ENCODE data around the gene SPRED3.
A peak's percentile ranks its signal among the peaks of the same experiment; 100 is the strongest.

SPRED3 gene

GRCh38 chr19:38373907-38374331, 14.6 kb upstream of the SPRED3 start:
- ATAC-seq, result no peak
- DNase-seq, result no peak

GRCh38 chr19:38374332-38375097, 14.0 kb upstream of the SPRED3 start, which contains the start of gene PSMD8:
Gene PSMD8 (plus strand): TSS chr19:38374571. CDS start chr19:38374602, 31 bp downstream.
- DNase-seq, result peak; percentile 98
- ATAC-seq, result peak; percentile 99

- ATAC-seq (no peak), DNase-seq (no peak)
These were observed 13.4 kb upstream of the SPRED3 start for GRCh38 chr19:38375098-38375493.

GRCh38 chr19:38375748-38376147, 12.7 kb upstream of the SPRED3 start:
- DNase-seq (no peak), ATAC-seq (no peak)

GRCh38 chr19:38376576-38376975, 11.9 kb upstream of the SPRED3 start:
- DNase-seq (no peak), ATAC-seq (no peak)

- ATAC-seq (no peak), DNase-seq (no peak)
These were observed 11.4 kb upstream of the SPRED3 start for GRCh38 chr19:38377052-38377451.

- DNase-seq, result no peak
- ATAC-seq, result no peak
These were observed 9.6 kb upstream of the SPRED3 start for GRCh38 chr19:38378866-38379265.

GRCh38 chr19:38381138-38381537, 7.4 kb upstream of the SPRED3 start:
- DNase-seq (no peak), ATAC-seq (no peak)

- ATAC-seq (no peak), DNase-seq (no peak)
These were observed 5.3 kb upstream of the SPRED3 start for GRCh38 chr19:38383184-38383583.

- DNase-seq (no peak), ATAC-seq (no peak)
These were observed 4.8 kb upstream of the SPRED3 start for GRCh38 chr19:38383743-38384142.

- no peak for ATAC-seq
- DNase-seq, result no peak
These were observed 4.1 kb upstream of the SPRED3 start for GRCh38 chr19:38384209-38385027.

GRCh38 chr19:38385057-38385803, 3.3 kb upstream of the SPRED3 start:
- ATAC-seq (no peak), DNase-seq (peak; percentile 12)

- ATAC-seq (no peak), DNase-seq (peak; percentile 17)
These were observed 2.7 kb upstream of the SPRED3 start for GRCh38 chr19:38385804-38386257.

GRCh38 chr19:38386300-38386970, 2.1 kb upstream of the SPRED3 start:
- no peak for DNase-seq
- no peak for ATAC-seq

GRCh38 chr19:38386971-38387549, 1.4 kb upstream of the SPRED3 start:
- no peak for ATAC-seq
- peak; percentile 17 for DNase-seq

- peak; percentile 85 for DNase-seq
- peak; percentile 70 for ATAC-seq
These were observed 748 bp upstream of the SPRED3 start, which contains the start of gene GGN for GRCh38 chr19:38387550-38388348. Gene GGN (minus strand): TSS chr19:38388034. CDS start chr19:38387261, 773 bp downstream.

- ATAC-seq (no peak), DNase-seq (no peak)
These were observed 816 bp downstream of the SPRED3 start for GRCh38 chr19:38389101-38389925.

GRCh38 chr19:38389957-38390924, 1.7 kb downstream of the SPRED3 start:
- ATAC-seq (no peak), DNase-seq (no peak)
